ENCODE results near the gene MLEC. TPM values are rescaled to one million over a fixed set of nuclear protein-coding genes. Genes with fewer than 3 reads are reported as not detected.
"Not testable (repeated sequence)": the region's sequence is repeated elsewhere in the genome, so short reads cannot be mapped to it uniquely, and the experiment has no call there.

MLEC gene
- total and polyA plus RNA-seq, 4 donors, result 19.7 to 92.0 (median 47.6) TPM

DNA sequence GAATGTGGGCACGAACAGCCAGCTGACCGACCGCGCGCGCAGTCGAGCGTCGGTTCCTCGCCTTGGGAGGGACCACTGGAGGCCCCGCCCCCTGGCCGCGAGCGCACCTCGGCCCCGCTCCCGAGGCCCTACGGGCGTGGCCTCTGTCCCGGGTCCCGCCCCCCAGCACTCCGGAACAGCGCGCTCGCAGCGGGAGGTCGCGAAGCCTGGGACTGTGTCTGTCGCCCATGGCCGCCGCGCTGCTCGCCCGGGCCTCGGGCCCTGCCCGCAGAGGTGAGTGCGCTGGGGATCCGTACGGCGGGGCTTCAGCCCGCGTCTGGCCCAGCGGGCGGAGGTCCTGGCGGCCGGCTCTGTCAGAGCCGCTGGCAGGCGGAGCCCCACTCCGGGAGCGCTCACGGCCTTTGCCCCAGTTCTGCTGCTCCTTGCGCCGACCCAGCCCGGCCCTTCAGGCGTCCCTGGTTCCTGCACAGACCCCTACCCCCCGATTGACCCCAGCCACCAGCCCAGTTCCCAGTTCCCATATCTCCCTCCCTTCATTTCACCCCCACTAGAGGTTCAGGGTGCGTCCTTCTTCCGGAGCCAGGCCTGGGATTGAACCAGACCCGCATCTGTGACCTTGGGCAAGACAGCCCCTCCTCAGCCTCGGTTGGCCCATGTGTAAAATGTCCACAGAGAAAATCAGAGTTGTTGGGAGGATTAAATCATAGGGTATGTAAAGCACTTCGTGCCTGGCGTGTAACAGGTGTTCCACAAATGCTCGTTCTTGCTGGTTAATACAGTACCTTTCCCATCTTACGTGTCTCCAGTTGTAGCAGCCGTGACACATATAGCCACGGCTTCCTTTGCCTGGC is 38.9 kb downstream of the MLEC start, which contains the start of gene ACADS:
Gene ACADS (plus strand): TSS at position 168 of the 851 bp plus-strand sequence. CDS start 60 bp downstream, at position 228.
- Histone ChIP-seq H3K9me3 (ENCODE audit: control insufficient read depth, low read length) (no peaks in the 10 kb centered on the region), H3K36me3 (ENCODE audit: control insufficient read depth in 1 of 2, insufficient read depth in 2 of 2, low read length in 1 of 2) (peaks cover 0 to 3% of the 10 kb centered on the region in 2 donors), H3K27me3 (ENCODE audit: control insufficient read depth in 1 of 2, insufficient read depth in 2 of 2, low read length in 1 of 2) (no peaks in the 10 kb centered on the region), H3K4me3 (ENCODE audit: low read length in 2 of 2) (peak within 1 kb of the TSS; percentile 27 to 40), H3K27ac (ENCODE audit: low read depth in 1 of 2, low read length in 2 of 2) (peak within 1 kb of the TSS in 1 of 2 donors; percentile 28), H3K4me1 (ENCODE audit: control insufficient read depth in 1 of 2, insufficient read depth in 2 of 2, low read length in 2 of 2) (no peaks in the 10 kb centered on the region)
- intact Hi-C loops (cut with DNase I), result loop anchor here (10.0 kb wide), 2 partner anchors 239 to 249 kb away; partner anchors contain the start of gene HNF1A (in 1 of the 2)
- DNase-seq (peak; percentile 94 to 97), ATAC-seq (ENCODE audit: low FRiP score) (peak; percentile 100)
- 9 to 11% methylated on average over 56 to 66 of the region's 66 CpGs for WGBS, 2 donors

- DNase-seq, result peak in 1 of 2 donors; percentile 20
- Histone ChIP-seq H3K27me3 (ENCODE audit: control insufficient read depth in 1 of 2, insufficient read depth in 2 of 2, low read length in 1 of 2) (no peaks in the 10 kb centered on the region), H3K36me3 (ENCODE audit: control insufficient read depth in 1 of 2, insufficient read depth in 2 of 2, low read length in 1 of 2) (peaks cover 0 to 3% of the 10 kb centered on the region in 2 donors), H3K27ac (ENCODE audit: low read depth in 1 of 2, low read length in 2 of 2) (peak overlapping the region in 1 of 2 donors; percentile 28), H3K4me3 (ENCODE audit: low read length in 2 of 2) (no peak overlapping the region), H3K9me3 (ENCODE audit: control insufficient read depth, low read length) (no peaks in the 10 kb centered on the region), H3K4me1 (ENCODE audit: control insufficient read depth in 1 of 2, insufficient read depth in 2 of 2, low read length in 2 of 2) (no peaks in the 10 kb centered on the region)
- 90 to 91% methylated on average over 9 of the region's 9 CpGs for WGBS, 2 donors
- intact Hi-C loops (cut with DNase I), result loop anchor here (10.0 kb wide), 2 partner anchors 238 to 248 kb away; partner anchors contain the start of gene HNF1A (in 1 of the 2)
- no peak for ATAC-seq (ENCODE audit: low FRiP score)
Observed at GRCh38 chr12:120726510-120726793, 39.5 kb downstream of the MLEC start.

DNA sequence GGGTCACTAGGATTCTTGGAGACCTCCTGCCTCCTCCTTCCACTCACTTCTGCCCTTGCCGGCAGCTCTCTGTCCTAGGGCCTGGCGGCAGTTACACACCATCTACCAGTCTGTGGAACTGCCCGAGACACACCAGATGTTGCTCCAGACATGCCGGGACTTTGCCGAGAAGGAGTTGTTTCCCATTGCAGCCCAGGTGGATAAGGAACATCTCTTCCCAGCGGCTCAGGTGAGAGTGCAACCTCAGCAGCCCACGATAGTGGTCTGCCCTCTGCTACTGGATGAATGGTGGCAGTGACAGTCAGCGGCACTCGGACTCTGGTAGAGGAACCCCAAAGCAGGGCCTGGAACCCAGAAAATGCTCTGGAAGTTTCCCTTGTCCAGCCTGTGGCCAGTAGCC is 40.0 kb downstream of the MLEC start:
- no peaks in the 10 kb centered on the region for H3K36me3 ChIP-seq (ENCODE audit: control insufficient read depth in 1 of 2, insufficient read depth in 2 of 2, low read length in 1 of 2)
- no peaks in the 10 kb centered on the region for H3K27me3 ChIP-seq (ENCODE audit: control insufficient read depth in 1 of 2, insufficient read depth in 2 of 2, low read length in 1 of 2)
- DNase-seq, result peak in 1 of 2 donors; percentile 54
- no peaks in the 10 kb centered on the region for H3K9me3 ChIP-seq (ENCODE audit: control insufficient read depth, low read length)
- H3K4me1 ChIP-seq (ENCODE audit: control insufficient read depth in 1 of 2, insufficient read depth in 2 of 2, low read length in 2 of 2), result no peaks in the 10 kb centered on the region
- H3K27ac ChIP-seq (ENCODE audit: low read depth in 1 of 2, low read length in 2 of 2), result no peak overlapping the region
- no peak for ATAC-seq (ENCODE audit: low FRiP score)
- intact Hi-C loops (cut with DNase I), result loop anchor here (10.0 kb wide), 2 partner anchors 238 to 248 kb away; partner anchors contain the start of gene HNF1A (in 1 of the 2)
- WGBS, 2 donors, result 93 to 94% methylated on average over 9 of the region's 9 CpGs
- H3K4me3 ChIP-seq (ENCODE audit: low read length in 2 of 2), result no peak overlapping the region

DNA sequence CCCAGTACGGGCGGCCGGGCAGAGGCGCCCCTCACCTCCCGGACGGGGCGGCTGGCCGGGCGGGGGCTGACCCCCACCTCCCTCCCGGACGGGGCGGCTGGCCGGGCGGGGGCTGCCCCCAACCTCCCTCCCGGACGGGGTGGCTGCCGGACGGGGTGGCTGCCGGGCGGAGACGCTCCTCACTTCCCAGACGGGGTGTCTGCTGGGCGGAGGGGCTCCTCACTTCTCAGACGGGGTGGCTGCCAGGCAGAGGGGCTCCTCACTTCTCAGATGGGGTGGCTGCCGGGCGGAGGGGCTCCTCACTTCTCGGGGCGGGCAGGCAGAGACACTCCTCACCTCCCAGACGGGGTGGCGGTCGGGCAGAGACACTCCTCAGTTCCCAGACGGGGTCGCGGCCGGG is 45.2 kb downstream of the MLEC start:
- WGBS, 2 donors, result 97 to 98% methylated on average over 31 to 35 of the region's 35 CpGs
- H3K4me1 ChIP-seq (ENCODE audit: control insufficient read depth in 1 of 2, insufficient read depth in 2 of 2, low read length in 2 of 2); intact Hi-C loops (cut with DNase I); H3K27me3 ChIP-seq (ENCODE audit: control insufficient read depth in 1 of 2, insufficient read depth in 2 of 2, low read length in 1 of 2); ATAC-seq (ENCODE audit: low FRiP score); H3K27ac ChIP-seq (ENCODE audit: low read depth in 1 of 2, low read length in 2 of 2); H3K9me3 ChIP-seq (ENCODE audit: control insufficient read depth, low read length); H3K4me3 ChIP-seq (ENCODE audit: low read length in 2 of 2); H3K36me3 ChIP-seq (ENCODE audit: control insufficient read depth in 1 of 2, insufficient read depth in 2 of 2, low read length in 1 of 2): not testable (repeated sequence)
- peak in 1 of 2 donors; percentile 21 for DNase-seq

- ATAC-seq (ENCODE audit: low FRiP score) (no peak), DNase-seq (no peak)
- intact Hi-C loops (cut with DNase I), result no loop called here
- WGBS, 2 donors, result 82 to 84% methylated on average over 3 of the region's 3 CpGs
- no peak overlapping the region for H3K4me3 ChIP-seq (ENCODE audit: low read length in 2 of 2)
- H3K36me3 ChIP-seq (ENCODE audit: control insufficient read depth in 1 of 2, insufficient read depth in 2 of 2, low read length in 1 of 2), result no peaks in the 10 kb centered on the region
- no peaks in the 10 kb centered on the region for H3K4me1 ChIP-seq (ENCODE audit: control insufficient read depth in 1 of 2, insufficient read depth in 2 of 2, low read length in 2 of 2)
- no peak overlapping the region for H3K27ac ChIP-seq (ENCODE audit: low read depth in 1 of 2, low read length in 2 of 2)
- H3K27me3 ChIP-seq (ENCODE audit: control insufficient read depth in 1 of 2, insufficient read depth in 2 of 2, low read length in 1 of 2), result no peaks in the 10 kb centered on the region
- no peaks in the 10 kb centered on the region for H3K9me3 ChIP-seq (ENCODE audit: control insufficient read depth, low read length)
Observed at GRCh38 chr12:120733574-120733973, 46.6 kb downstream of the MLEC start.

- DNase-seq (peak in 1 of 2 donors; percentile 54), ATAC-seq (ENCODE audit: low FRiP score) (no peak)
- H3K4me1 ChIP-seq (ENCODE audit: control insufficient read depth in 1 of 2, insufficient read depth in 2 of 2, low read length in 2 of 2), result no peaks in the 10 kb centered on the region
- H3K9me3 ChIP-seq (ENCODE audit: control insufficient read depth, low read length), result no peaks in the 10 kb centered on the region
- no peaks in the 10 kb centered on the region for H3K27me3 ChIP-seq (ENCODE audit: control insufficient read depth in 1 of 2, insufficient read depth in 2 of 2, low read length in 1 of 2)
- intact Hi-C loops (cut with DNase I), result no loop called here
- 91 to 94% methylated on average over 10 of the region's 10 CpGs for WGBS, 2 donors
- no peak overlapping the region for H3K27ac ChIP-seq (ENCODE audit: low read depth in 1 of 2, low read length in 2 of 2)
- no peaks in the 10 kb centered on the region for H3K36me3 ChIP-seq (ENCODE audit: control insufficient read depth in 1 of 2, insufficient read depth in 2 of 2, low read length in 1 of 2)
- H3K4me3 ChIP-seq (ENCODE audit: low read length in 2 of 2), result no peak overlapping the region
Observed at GRCh38 chr12:120734210-120734609, 47.3 kb downstream of the MLEC start.

DNA sequence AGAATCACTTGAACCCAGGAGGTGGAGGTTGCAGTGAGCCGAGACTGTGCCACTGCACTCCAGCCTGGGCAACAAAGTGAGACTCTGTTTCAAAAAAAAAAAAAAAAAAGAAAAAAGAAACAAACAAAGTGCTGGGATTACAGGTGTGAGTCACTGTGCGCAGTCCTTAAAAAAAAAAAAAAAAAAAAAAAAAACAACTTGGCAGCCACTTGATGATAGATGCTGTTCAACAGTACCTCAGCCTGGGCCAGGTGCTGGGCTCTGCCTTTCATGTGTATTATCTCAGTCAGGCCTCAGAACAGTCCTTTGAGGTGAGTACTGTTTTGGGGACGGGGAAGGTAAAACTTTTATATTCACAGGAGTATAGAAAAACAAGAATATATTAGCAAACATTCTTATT is 48.2 kb downstream of the MLEC start:
- DNase-seq (no peak), ATAC-seq (ENCODE audit: low FRiP score) (no peak)
- Histone ChIP-seq H3K4me1 (ENCODE audit: control insufficient read depth in 1 of 2, insufficient read depth in 2 of 2, low read length in 2 of 2) (no peaks in the 10 kb centered on the region), H3K9me3 (ENCODE audit: control insufficient read depth, low read length) (no peaks in the 10 kb centered on the region), H3K27ac (ENCODE audit: low read depth in 1 of 2, low read length in 2 of 2) (no peak overlapping the region), H3K36me3 (ENCODE audit: control insufficient read depth in 1 of 2, insufficient read depth in 2 of 2, low read length in 1 of 2) (no peaks in the 10 kb centered on the region), H3K4me3 (ENCODE audit: low read length in 2 of 2) (no peak overlapping the region), H3K27me3 (ENCODE audit: control insufficient read depth in 1 of 2, insufficient read depth in 2 of 2, low read length in 1 of 2) (no peaks in the 10 kb centered on the region)
- 96 to 100% methylated on average over 2 to 3 of the region's 3 CpGs for WGBS, 2 donors
- intact Hi-C loops (cut with DNase I), result no loop called here

DNA sequence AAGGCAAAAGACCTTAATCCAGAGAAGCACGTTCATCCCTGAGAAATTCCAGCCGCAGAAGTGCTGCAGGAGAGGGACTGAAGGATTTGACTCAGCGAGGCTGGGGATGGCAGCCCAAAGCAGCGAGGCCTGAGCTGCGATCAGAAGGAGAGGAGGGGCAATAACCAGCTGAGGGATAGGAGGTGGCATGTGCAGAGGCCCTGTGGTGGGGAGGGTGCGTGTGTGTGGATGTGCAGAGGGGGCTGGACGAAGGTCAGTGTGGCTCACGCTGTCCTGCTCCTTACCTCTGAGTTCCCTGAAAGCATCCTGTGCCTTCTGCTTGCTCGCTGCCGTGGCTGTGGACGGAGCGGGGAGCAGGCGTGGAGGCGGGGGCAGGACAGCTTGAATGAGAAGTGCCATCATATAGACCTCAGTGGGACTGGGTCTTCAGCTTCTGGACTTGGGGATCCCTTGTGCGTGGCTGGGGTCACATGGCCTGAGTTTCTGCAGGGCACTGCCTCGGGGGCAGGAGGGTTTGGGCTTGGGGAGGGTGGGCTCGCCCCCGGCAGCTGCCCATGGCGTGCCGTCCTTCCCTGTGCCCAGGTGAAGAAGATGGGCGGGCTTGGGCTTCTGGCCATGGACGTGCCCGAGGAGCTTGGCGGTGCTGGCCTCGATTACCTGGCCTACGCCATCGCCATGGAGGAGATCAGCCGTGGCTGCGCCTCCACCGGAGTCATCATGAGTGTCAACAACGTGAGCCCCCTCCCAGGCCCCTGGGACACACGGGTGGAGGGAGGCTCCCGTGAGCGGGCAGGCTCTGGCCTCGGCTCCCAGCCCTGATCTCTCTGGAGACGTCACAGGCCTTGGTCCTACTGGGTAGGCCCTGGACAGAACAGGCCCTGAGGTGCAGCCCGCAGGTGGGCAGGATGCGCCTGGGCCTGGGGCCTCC is 49.7 kb downstream of the MLEC start:
- 90 to 91% methylated on average over 35 to 38 of the region's 38 CpGs for WGBS, 2 donors
- ATAC-seq (ENCODE audit: low FRiP score), result peak; percentile 23
- intact Hi-C loops (cut with DNase I), result no loop called here

More for the DNA sequence above, 49.7 kb downstream of the MLEC start:
- no peaks in the 10 kb centered on the region for H3K4me1 ChIP-seq (ENCODE audit: control insufficient read depth in 1 of 2, insufficient read depth in 2 of 2, low read length in 2 of 2)
- DNase-seq, result peak in 1 of 2 donors; percentile 57
- H3K27ac ChIP-seq (ENCODE audit: low read depth in 1 of 2, low read length in 2 of 2), result no peak overlapping the region
- H3K36me3 ChIP-seq (ENCODE audit: control insufficient read depth in 1 of 2, insufficient read depth in 2 of 2, low read length in 1 of 2), result no peaks in the 10 kb centered on the region
- H3K9me3 ChIP-seq (ENCODE audit: control insufficient read depth, low read length), result no peaks in the 10 kb centered on the region
- H3K27me3 ChIP-seq (ENCODE audit: control insufficient read depth in 1 of 2, insufficient read depth in 2 of 2, low read length in 1 of 2), result no peaks in the 10 kb centered on the region
- H3K4me3 ChIP-seq (ENCODE audit: low read length in 2 of 2), result no peak overlapping the region
